Amniotic epithelial cell (primary cell): ENCODE data around the gene SSBP2.
"Not testable (repeated sequence)": the region's sequence is repeated elsewhere in the genome, so short reads cannot be mapped to it uniquely, and the experiment has no call there.

Source experiments
- DNase-seq: peaks from one replicate; pipeline ENCODE4 v3.0.0-alpha.2; 2010; ENCODE audit warnings: low read depth

Gene SSBP2

GRCh38 chr5:81524015-81524414, 226.9 kb downstream of the SSBP2 start:
- no peak for DNase-seq

GRCh38 chr5:81522571-81522970, 228.3 kb downstream of the SSBP2 start:
- DNase-seq: no peak

- DNase-seq: no peak
Observed at GRCh38 chr5:81520769-81521168, 230.1 kb downstream of the SSBP2 start.

- DNase-seq: no peak
Observed at GRCh38 chr5:81519217-81519905, 231.5 kb downstream of the SSBP2 start.

GRCh38 chr5:81517462-81517861, 233.4 kb downstream of the SSBP2 start:
- peak; percentile 56 for DNase-seq

- DNase-seq: peak; percentile 17
Observed at GRCh38 chr5:81516091-81516490, 234.8 kb downstream of the SSBP2 start.

DNA sequence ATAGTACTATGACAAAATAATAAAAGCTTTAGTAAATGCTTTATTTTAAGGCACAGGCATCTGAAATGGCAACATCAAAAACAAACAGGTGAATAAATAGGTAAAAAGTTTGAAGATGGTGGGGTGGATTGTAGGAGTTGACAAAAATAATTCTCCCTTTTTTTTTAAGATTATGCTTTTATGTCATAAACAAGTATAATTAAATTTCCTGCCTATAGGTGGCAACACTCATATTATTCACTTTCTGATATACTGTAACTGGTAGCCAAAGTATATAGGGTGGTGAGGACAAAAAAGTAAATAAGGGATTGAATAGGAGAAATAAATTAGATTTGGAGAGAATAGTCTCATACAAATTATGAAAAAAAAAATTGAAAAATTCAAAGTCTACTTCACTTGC, 236.9 kb downstream of the SSBP2 start:
- peak; percentile 16 for DNase-seq

DNA sequence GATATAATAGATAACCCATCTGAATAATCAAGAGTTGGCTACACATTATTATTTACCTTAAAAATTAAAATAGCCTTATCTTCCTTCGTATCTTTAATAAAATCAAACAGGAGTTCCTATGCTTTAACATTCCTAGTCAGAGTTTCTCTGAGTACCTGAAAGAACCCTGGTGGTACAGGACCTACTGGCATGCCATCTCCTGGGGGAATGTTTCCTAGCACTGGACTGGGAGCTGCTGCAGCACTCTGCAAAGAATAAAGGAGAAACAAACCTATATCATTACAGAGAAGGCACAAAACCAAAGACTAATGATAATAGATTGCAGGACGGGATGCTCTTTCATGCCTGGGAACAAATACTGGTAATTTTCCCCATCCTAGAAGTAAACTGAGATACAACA, 237.4 kb downstream of the SSBP2 start:
- DNase-seq: no peak

- peak; percentile 92 for DNase-seq
Observed at GRCh38 chr5:81506900-81507588, 243.9 kb downstream of the SSBP2 start.

GRCh38 chr5:81506378-81506777, 244.5 kb downstream of the SSBP2 start:
- no peak for DNase-seq

GRCh38 chr5:81505672-81506071, 245.2 kb downstream of the SSBP2 start:
- DNase-seq: no peak

DNA sequence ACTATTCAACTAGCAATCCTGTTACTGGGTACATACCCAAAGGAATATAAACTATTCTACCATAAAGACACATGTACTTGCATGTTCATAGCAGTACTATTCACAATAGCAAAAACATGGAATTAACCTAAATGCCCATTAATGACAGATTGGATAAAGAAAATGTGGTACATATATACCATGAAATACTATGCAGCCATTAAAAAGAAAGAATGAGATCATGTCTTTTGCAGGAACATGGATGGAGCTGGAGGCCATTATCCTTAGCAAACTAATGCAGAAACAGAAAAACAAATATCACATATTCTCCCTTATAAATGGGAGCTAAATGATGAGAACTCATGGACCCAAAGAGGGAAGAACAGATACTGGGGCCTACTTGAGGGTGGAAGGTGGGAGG, 247.3 kb downstream of the SSBP2 start:
- DNase-seq: not testable (repeated sequence)

- DNase-seq: no peak
Observed at GRCh38 chr5:81495286-81495685, 255.6 kb downstream of the SSBP2 start.

- no peak for DNase-seq
Observed at GRCh38 chr5:81488862-81489261, 262.0 kb downstream of the SSBP2 start.

DNA sequence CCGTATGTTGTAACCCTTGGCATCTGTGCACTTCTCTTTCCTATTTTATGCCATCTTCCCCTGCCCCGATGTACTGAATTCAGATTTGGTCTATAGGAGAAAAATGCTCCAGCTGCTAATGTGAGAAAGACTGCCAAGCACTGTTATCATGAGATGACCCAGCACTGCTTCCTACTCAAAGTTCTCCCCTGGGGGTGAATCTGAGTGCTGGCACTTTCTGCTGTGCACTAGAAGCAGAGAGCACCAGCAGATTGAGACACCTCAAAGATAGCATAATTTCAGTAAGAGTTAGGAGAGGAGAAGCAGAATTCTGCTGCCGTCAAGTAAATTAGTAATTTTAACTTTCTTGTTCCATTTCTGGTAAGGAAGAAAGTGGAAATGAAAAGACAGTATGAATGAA, 264.2 kb downstream of the SSBP2 start:
- DNase-seq: no peak

- peak; percentile 46 for DNase-seq
Observed at GRCh38 chr5:81482595-81482994, 268.3 kb downstream of the SSBP2 start.

DNA sequence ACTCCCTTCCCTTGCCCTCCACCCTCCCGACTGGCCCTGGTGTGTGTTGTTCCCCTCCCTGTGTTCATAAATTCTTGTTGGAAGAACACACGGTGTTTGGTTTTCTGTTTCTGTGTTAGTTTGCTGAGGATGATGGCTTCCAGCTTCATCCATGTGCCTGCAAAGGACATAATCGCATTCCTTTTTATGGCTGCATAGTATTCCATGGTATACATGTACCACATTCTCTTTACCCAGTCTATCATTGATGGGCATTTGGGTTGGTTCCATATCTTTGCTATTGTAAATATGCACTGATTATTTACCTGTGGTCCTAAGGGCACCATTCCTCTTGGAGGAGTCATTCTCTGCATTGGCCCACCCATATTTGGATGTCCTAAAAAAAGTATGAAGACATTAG, 277.5 kb downstream of the SSBP2 start:
- not testable (repeated sequence) for DNase-seq

- no peak for DNase-seq
Observed at GRCh38 chr5:81469676-81470075, 281.2 kb downstream of the SSBP2 start.

DNA sequence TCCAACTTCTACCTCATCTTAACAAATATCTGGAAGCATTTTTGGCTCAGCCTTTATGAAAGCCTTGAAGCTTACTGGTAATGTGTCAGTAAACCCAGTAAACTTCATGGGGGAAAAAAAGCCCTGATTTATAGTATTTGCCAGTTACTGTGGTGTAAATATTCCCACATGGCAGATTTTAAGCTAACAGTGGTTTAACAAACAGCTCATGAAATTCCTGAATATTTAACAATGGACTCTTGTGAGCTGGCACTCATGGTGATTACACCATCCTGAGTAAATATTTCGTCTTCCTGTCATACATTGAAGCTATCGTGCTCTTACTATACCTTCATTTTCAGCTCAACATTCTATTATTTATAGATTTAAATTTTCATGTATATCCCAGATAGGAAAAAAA, 300.0 kb downstream of the SSBP2 start:
- DNase-seq: peak; percentile 69

DNA sequence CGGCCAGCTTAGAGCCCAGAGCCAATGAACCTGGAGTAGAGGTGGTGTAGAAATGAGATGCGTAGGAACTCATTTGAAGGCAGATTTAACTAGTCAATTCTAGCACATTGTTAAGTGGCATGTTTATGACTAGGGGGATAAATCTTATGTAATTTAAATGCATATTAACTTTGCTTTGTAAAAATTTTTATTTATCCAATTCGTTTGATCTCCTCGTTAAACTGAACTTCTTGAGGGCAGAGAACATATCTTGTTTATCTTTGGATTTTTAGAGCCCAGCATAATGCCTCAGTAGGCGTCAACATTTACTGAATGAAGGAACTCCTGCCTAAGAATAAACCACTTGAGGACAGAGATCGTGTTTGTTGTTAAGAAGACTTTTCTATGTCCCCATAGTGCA, 315.9 kb downstream of the SSBP2 start:
- no peak for DNase-seq

DNA sequence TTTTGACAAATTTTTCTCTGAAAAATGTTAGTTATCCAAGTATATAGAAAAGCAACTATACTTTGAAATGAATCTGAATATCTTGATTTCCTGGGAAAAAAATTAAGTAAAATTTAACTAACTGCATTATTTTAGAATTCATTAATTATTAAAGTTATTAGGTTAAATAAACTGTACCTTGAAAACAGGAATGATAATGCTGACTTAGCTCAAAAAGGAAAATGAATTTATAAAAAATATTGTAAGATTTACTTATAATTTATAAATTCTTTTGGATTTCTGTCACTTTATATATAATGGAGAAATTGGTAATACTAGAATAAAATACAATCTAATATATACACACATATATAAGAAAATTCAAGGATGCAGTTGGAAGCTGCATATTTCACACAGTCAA, 320.9 kb downstream of the SSBP2 start:
- no peak for DNase-seq

GRCh38 chr5:81429363-81429762, 321.5 kb downstream of the SSBP2 start:
- no peak for DNase-seq

DNA sequence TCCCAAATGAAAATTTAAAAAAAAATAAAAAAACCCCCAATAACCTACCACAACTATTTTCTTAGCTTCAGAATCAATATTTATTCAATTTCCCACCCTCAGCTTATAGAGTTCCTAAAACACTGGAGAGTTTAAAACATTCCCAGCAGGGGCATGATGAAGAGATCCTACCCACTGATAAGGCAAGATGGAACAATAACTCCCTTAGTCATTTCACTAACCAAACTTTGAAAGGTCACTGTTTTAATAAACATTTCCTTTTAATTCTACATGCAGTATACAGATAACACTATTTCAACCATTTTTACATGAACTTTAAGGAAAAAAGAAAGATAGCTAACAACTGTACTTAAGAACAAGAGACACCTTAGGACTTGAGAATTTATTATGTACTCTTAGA, 322.0 kb downstream of the SSBP2 start:
- peak; percentile 27 for DNase-seq

DNA sequence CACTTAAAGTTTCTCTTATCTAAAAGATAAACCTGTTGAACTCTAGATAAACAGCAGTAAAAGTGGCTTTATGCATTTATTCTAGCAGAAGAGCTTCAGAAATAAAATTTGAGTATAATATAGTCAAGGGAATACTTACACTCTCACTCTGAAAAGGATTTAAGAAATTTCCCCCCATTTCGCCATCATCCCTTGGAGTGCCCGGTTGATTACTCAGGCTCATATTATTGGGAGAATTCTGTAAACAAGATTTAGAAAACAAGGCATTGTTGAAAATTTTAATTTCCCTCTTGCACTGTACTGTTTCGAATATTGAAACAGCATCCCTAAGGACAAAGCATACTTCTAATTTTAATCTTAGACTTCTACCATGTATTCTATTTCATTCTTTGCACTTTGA, 322.5 kb downstream of the SSBP2 start:
- DNase-seq: peak; percentile 54
